Esophagus muscularis mucosa (tissue), 4 donors: Measurements from ENCODE around the gene PFKL.

Experiments
- EP300 ChIP-seq: sonication (generic); formaldehyde crosslinking; IDR thresholded peaks from one replicate; pipeline ENCODE4 v1.6.1; 2017; ENCODE audit warnings: antibody characterized with exemption
- POLR2A ChIP-seq: fragments of 450-650 bp; IDR thresholded peaks from one replicate; pipeline ENCODE4 v1.6.1; 2017; ENCODE audit warnings: antibody characterized with exemption, moderate library complexity, mild to moderate bottlenecking, low read depth
- POLR2AphosphoS5 ChIP-seq, 2 donors: sonication (generic); formaldehyde crosslinking; IDR thresholded peaks; one replicate each; pipeline ENCODE4 v1.6.1; 2017; ENCODE audit warnings: antibody characterized with exemption in 2 of 2
- TF ChIP-seq, protein P1 (sequence below), 3 experiments: fragments of 200-600 bp in 2 of 3; fragments of 450-650 bp in 1 of 3; sonication (generic) in 2 of 3; IDR thresholded peaks; one replicate each; pipeline ENCODE4 v1.5.1; 2017 to 2019; ENCODE audit warnings: antibody characterized with exemption in 3 of 3, mild to moderate bottlenecking in 2 of 3, moderate library complexity in 1 of 3

DNA sequence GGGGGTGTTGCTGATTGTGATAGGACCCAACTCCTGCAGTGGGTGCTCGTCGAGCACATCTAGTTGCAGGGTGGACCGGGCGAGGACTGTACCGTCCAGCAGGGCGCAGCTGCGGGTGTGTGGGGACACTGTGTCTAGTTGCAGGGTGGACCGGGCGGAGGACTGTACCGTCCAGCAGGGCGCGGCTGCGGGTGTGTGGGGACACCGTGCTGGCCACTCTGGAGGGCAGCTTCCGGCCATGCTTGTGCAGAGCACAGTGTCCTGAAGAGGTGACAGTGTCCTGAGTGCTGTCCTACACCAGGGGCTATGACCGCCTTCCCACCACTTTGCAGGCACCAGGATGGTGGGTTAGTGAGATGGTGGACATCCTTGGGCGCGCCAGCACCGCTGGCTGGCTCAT, 49.0 kb downstream of the PFKL start:
- no peak for TF ChIP-seq EP300
- no peak for TF ChIP-seq POLR2A
- TF ChIP-seq, protein P1, sequence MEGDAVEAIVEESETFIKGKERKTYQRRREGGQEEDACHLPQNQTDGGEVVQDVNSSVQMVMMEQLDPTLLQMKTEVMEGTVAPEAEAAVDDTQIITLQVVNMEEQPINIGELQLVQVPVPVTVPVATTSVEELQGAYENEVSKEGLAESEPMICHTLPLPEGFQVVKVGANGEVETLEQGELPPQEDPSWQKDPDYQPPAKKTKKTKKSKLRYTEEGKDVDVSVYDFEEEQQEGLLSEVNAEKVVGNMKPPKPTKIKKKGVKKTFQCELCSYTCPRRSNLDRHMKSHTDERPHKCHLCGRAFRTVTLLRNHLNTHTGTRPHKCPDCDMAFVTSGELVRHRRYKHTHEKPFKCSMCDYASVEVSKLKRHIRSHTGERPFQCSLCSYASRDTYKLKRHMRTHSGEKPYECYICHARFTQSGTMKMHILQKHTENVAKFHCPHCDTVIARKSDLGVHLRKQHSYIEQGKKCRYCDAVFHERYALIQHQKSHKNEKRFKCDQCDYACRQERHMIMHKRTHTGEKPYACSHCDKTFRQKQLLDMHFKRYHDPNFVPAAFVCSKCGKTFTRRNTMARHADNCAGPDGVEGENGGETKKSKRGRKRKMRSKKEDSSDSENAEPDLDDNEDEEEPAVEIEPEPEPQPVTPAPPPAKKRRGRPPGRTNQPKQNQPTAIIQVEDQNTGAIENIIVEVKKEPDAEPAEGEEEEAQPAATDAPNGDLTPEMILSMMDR (IDR thresholded peaks at IDR 0.05) = no peak
- no peak for TF ChIP-seq POLR2AphosphoS5 (IDR thresholded peaks at IDR 0.05)
